ENCODE data around the gene SLC27A4.

GRCh38 chr9:128344931-128345605 lies 4.7 kb downstream of the SLC27A4 start:
- TF ChIP-seq CTCF (IDR thresholded peaks at IDR 0.05) = no peak
- TF ChIP-seq POLR2A (IDR thresholded peaks at IDR 0.05) = no peak

Measured in heart left ventricle (tissue), 13 donors.